HepG2 (cell line): ENCODE measurements around the gene GRAMD4. TPM values are rescaled to one million over a fixed set of nuclear protein-coding genes. Genes with fewer than 3 reads are reported as not detected.
A peak's percentile ranks its signal among the peaks of the same experiment; 100 is the strongest.

Experiments
- ATAC-seq: fragments of 200-7000 bp; cut with Tn5 transposase; 3 replicates; pipeline ENCODE4 v1.9.1; 2020; ENCODE audit warnings: mild to moderate bottlenecking, moderate library complexity
- BruUV-seq: library from RNA; stranded (reverse); fragments of 400-500 nt; replicated peaks from 2 replicates; lab custom pipeline; 2021; lab: Mats Ljungman, UMichigan
- CTCF ChIA-PET: fragments of 300-600 bp; formaldehyde crosslinking; extraction: SDS; loops from one replicate; lab custom pipeline; 2021; ENCODE audit warnings: low total read pairs, inconsistent platforms, low intra/inter-chr PET ratio; lab: Yijun Ruan, JAX
- POLR2A ChIA-PET: fragments of 350-600 bp; sonication (Branson Sonifier 250); formaldehyde crosslinking; loops from one replicate; lab custom pipeline; 2020; ENCODE audit warnings: antibody characterized with exemption, inconsistent platforms; lab: Yijun Ruan, JAX
- DNase-seq: peaks from one replicate; pipeline ENCODE4 v3.0.0-alpha.2; 2015; ENCODE audit warnings: low spot score
- FAIRE-seq: peaks from 3 replicates; lab custom pipeline; 2011; peaks lifted over from hg19 to GRCh38; lab: Jason Lieb, UNC
- H2AFZ ChIP-seq: one replicate; pipeline ENCODE4 v1.6.1; 2011; ENCODE audit warnings: low read length, inconsistent platforms
- H3K27ac ChIP-seq: fragments of 300-600 bp; 3 replicates; pipeline ENCODE4 v1.8.0; 2011; ENCODE audit warnings: mixed run types, mild to moderate bottlenecking, mixed read lengths, low read length, inconsistent platforms; ENCODE audit not compliant: insufficient read depth; ENCODE audit errors: extremely low read length
- H3K27me3 ChIP-seq, 2 experiments: fragments of 200-600 bp in 1 of 2; 2 replicates in 1 of 2; 3 replicates in 1 of 2; pipeline versions ENCODE4 v1.6.0 to v1.8.0; 2011; ENCODE audit warnings: low read length in 2 of 2, mild to moderate bottlenecking in 2 of 2, moderate library complexity in 2 of 2, inconsistent platforms in 1 of 2; ENCODE audit not compliant: insufficient read depth in 2 of 2, control insufficient read depth in 1 of 2
- H3K36me3 ChIP-seq, 2 experiments: fragments of 200-600 bp in 1 of 2; replicated peaks in 1 of 2; 2 replicates in 1 of 2; 3 replicates in 1 of 2; pipeline versions ENCODE4 v1.5.1 to v1.8.0; 2011; ENCODE audit warnings: low read length in 2 of 2, inconsistent platforms in 1 of 2; ENCODE audit not compliant: insufficient read depth in 2 of 2, control insufficient read depth in 1 of 2
- H3K4me1 ChIP-seq: 2 replicates; pipeline ENCODE4 v1.5.1; 2012; ENCODE audit warnings: low read length, inconsistent platforms; ENCODE audit not compliant: insufficient read depth
- H3K4me2 ChIP-seq: 2 replicates; pipeline ENCODE4 v1.6.0; 2011; ENCODE audit warnings: low read depth, low read length, inconsistent platforms
- H3K4me3 ChIP-seq, 3 experiments: fragments of 200-600 bp in 1 of 3; sonication (generic), shearing (Covaris generic) in 1 of 3; replicated peaks in 1 of 3; 2 replicates each; pipeline ENCODE4 v1.5.1; 2011 to 2016; ENCODE audit warnings: low read length in 3 of 3, inconsistent platforms in 2 of 3, low read depth in 2 of 3, mild to moderate bottlenecking in 2 of 3, control low read depth in 1 of 3, mixed read lengths in 1 of 3; ENCODE audit not compliant: insufficient read depth in 1 of 3
- H3K79me2 ChIP-seq: one replicate; pipeline ENCODE4 v1.6.1; 2011; ENCODE audit warnings: low read length, inconsistent platforms; ENCODE audit not compliant: insufficient read depth
- H3K9ac ChIP-seq: 2 replicates; pipeline ENCODE4 v1.6.0; 2011; ENCODE audit warnings: mild to moderate bottlenecking, low read depth, low read length, inconsistent platforms; ENCODE audit not compliant: insufficient read depth
- H3K9me3 ChIP-seq: 2 replicates; pipeline ENCODE4 v1.5.1; 2012; ENCODE audit warnings: mild to moderate bottlenecking, low read length
- H4K20me1 ChIP-seq: 2 replicates; pipeline ENCODE4 v1.6.0; 2011; ENCODE audit warnings: inconsistent platforms, mild to moderate bottlenecking, low read length, moderate library complexity; ENCODE audit not compliant: insufficient read depth
- CBX1 ChIP-seq: IDR thresholded peaks from one replicate; pipeline ENCODE4 v1.6.1; 2016; ENCODE audit warnings: antibody characterized with exemption, low read depth
- DZIP1 ChIP-seq: sonication (generic); formaldehyde crosslinking; IDR thresholded peaks from 2 replicates; pipeline ENCODE4 v1.5.0; 2020; ENCODE audit warnings: mild to moderate bottlenecking, missing genetic modification reagents
- IRF1 ChIP-seq: sonication (generic); formaldehyde crosslinking; IDR thresholded peaks from 2 replicates; pipeline ENCODE4 v1.4.0; 2020; ENCODE audit warnings: low read depth, mild to moderate bottlenecking, missing genetic modification reagents
- MXD1 ChIP-seq: sonication (generic); formaldehyde crosslinking; IDR thresholded peaks from 2 replicates; pipeline ENCODE4 v1.4.0; 2020; ENCODE audit warnings: mild to moderate bottlenecking, missing genetic modification reagents
- PPARG ChIP-seq: conservative IDR thresholded peaks from 2 replicates; pipeline ENCODE4 v1.6.1; 2016; ENCODE audit warnings: missing biosample characterization, missing genetic modification reagents
- PRPF4 ChIP-seq: fragments of 200-400 bp; formaldehyde crosslinking; IDR thresholded peaks from 2 replicates; pipeline ENCODE4 v1.6.1; 2016; ENCODE audit warnings: low read length, low read depth; ENCODE audit not compliant: poor library complexity, severe bottlenecking
- ZBTB33 ChIP-seq: sonication (generic); formaldehyde crosslinking; IDR thresholded peaks from 2 replicates; pipeline ENCODE4 v1.4.0; 2020; ENCODE audit warnings: missing genetic modification reagents
- ZNF333 ChIP-seq: sonication (generic); formaldehyde crosslinking; IDR thresholded peaks from 2 replicates; pipeline ENCODE4 v1.4.0; 2020; ENCODE audit warnings: mild to moderate bottlenecking, missing genetic modification reagents, borderline replicate concordance
- WGBS: methylation state at CpG from one replicate; pipeline ENCODE4 v1.1.6; 2017; ENCODE audit warnings: low lambda C conversion rate; 5-methylcytosine and 5-hydroxymethylcytosine counted together
- in situ Hi-C: cut with HindIII; loops from 2 replicates; pipeline ENCODE4 v1.10.0; 2017; ENCODE audit warnings: low pct_unique_long_range_greater_than_20kb; ENCODE audit not compliant: extremely low pct_ligation_motif_present
- intact Hi-C: fragments of 100-400 bp; cut with micrococcal nuclease; formaldehyde crosslinking; loops from one replicate; pipeline ENCODE4 v1.10.0; 2022; ENCODE audit not compliant: unreplicated experiment
- polyA plus RNA-seq, 8 experiments: library from polyadenylated mRNA; depleted of rRNA in 3 of 8; stranded (reverse) in 7 of 8; unstranded in 1 of 8; fragments of >200 nt; fragmentation: Illumina TruSeq in 4 of 8; extraction: Trizol in 4 of 8; gene quantifications; 2 replicates each; pipeline versions ENCODE4 v1.2.1 to v1.2.3, GENCODE V29; 2011 to 2016; ENCODE audit warnings: low read depth in 4 of 8, missing spikeins in 1 of 8, mixed read lengths in 1 of 8; ENCODE audit not compliant: insufficient read depth in 1 of 8
- total RNA-seq, 5 experiments: library from RNA; depleted of rRNA; stranded (reverse); fragments of >200 nt; fragmentation: Illumina TruSeq; extraction: Trizol; gene quantifications; 2 replicates each; pipeline ENCODE4 v1.2.3, GENCODE V29; 2016; ENCODE audit warnings: low read depth in 1 of 5
- TF ChIP-seq, protein P1 (sequence below): sonication (generic); formaldehyde crosslinking; conservative IDR thresholded peaks from 2 replicates; pipeline ENCODE4 v1.8.1; 2023; ENCODE audit warnings: missing genetic modification reagents

GRAMD4 gene
- total and polyA plus RNA-seq, 2 of the 13 experiments (the other 11 are each of a cell fraction or from before 2014, with no cell fraction given), result 15.2 to 15.7 TPM

DNA sequence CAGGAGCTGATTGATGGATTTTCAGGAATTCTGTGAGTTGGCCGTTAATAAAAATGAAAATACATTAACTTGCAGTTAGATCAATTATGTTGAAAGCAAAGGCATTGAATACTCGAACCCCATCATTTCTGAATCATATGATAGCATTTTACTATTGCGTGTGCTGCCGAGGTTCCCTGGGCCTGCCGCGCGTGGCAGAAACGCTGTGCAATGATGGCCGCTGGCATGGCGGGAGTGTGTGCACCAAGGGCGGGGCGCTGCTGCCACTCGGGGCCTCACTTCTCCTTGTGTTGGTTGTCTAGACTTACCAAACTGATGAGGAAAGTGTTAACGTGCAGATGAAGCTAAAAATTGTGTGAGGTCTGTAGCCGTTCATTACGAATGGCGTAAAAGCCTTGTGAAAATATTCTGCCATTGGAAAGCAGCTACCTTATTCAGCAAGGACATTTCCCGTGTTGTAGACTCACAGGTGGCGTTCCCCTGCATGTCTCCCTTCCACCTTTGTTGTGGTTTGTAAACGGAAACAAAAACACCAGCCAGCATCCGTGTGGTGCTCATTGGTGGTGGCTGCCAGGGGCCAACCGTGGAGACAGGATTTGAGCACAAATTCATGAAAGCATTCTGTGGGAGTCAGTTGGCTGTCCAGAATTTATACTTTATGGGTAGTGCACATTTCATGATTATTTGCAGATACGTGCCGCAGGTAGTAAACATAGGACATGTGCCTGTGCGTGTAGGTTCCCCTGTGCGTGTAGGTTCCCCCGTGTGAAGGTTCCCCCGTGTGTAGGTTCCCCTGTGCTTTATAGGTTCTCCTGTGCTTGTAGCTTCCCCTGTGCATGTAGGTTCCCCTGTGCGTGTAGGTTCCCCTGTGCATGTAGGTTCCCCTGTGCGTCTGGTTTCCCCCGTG lies 5.9 kb upstream of the GRAMD4 start:
- Histone ChIP-seq H3K79me2 (peaks cover 12% of the 10 kb centered on the region), H3K4me3 (no peak overlapping the region; a peak in 1 of 6 replicates), H3K36me3 (no peaks in the 10 kb centered on the region), H3K9ac (no peak overlapping the region), H3K4me1 (peaks cover 74% of the 10 kb centered on the region), H3K27me3 (no peaks in the 10 kb centered on the region), H3K9me3 (no peaks in the 10 kb centered on the region), H2AFZ (no peak overlapping the region), H3K4me2 (peak overlapping the region; percentile 89; the same call in 1 of the 2 replicates), H3K27ac (no peak overlapping the region), H4K20me1 (no peaks in the 10 kb centered on the region; the same call in 1 of the 2 replicates)
- WGBS, result 90% methylated on average over 31 of the region's 31 CpGs
- DNase-seq (no peak), ATAC-seq (no peak), FAIRE-seq (no peak)
- ChIA-PET CTCF (no interaction called here), POLR2A (no interaction called here)
- no TSS peak for BruUV-seq
- no peak for TF ChIP-seq PPARG
- TF ChIP-seq, protein P1, sequence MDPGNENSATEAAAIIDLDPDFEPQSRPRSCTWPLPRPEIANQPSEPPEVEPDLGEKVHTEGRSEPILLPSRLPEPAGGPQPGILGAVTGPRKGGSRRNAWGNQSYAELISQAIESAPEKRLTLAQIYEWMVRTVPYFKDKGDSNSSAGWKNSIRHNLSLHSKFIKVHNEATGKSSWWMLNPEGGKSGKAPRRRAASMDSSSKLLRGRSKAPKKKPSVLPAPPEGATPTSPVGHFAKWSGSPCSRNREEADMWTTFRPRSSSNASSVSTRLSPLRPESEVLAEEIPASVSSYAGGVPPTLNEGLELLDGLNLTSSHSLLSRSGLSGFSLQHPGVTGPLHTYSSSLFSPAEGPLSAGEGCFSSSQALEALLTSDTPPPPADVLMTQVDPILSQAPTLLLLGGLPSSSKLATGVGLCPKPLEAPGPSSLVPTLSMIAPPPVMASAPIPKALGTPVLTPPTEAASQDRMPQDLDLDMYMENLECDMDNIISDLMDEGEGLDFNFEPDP (CRISPR knock-in tag), result no peak
- no peak for TF ChIP-seq ZNF333
- TF ChIP-seq PRPF4, result peak; percentile 11
- TF ChIP-seq DZIP1 (CRISPR knock-in tag), result no peak
- TF ChIP-seq IRF1 (CRISPR knock-in tag), result no peak
- peak; percentile 25; the same call in 1 of the 2 replicates for TF ChIP-seq ZBTB33
- no peak for TF ChIP-seq CBX1
- TF ChIP-seq MXD1 (CRISPR knock-in tag), result no peak
- intact Hi-C loops (no loop called here), in situ Hi-C loops (no loop called here)
